ENCODE results near the gene INAFM1. TPM values are rescaled to one million over a fixed set of nuclear protein-coding genes. Genes with fewer than 3 reads are reported as not detected.
"Not testable (repeated sequence)": the region's sequence is repeated elsewhere in the genome, so short reads cannot be mapped to it uniquely, and the experiment has no call there.

The INAFM1 gene
- total RNA-seq, 1 donor from 2014 or later, result 1.2 TPM

GRCh38 chr19:47240996-47241918 lies 33.4 kb upstream of the INAFM1 start:
- DNase-seq (ENCODE audit: low spot score), result peak; percentile 81

- no peak for DNase-seq (ENCODE audit: low spot score)
Measured at GRCh38 chr19:47241919-47242577, 32.6 kb upstream of the INAFM1 start.

GRCh38 chr19:47243364-47243775 lies 31.3 kb upstream of the INAFM1 start:
- peak; percentile 43 for DNase-seq (ENCODE audit: low spot score)

GRCh38 chr19:47243776-47244547 lies 30.7 kb upstream of the INAFM1 start:
- peak; percentile 97 for DNase-seq (ENCODE audit: low spot score)

GRCh38 chr19:47247308-47247990 lies 27.2 kb upstream of the INAFM1 start:
- no peak for DNase-seq (ENCODE audit: low spot score)

GRCh38 chr19:47253016-47253415 lies 21.7 kb upstream of the INAFM1 start:
- not testable (repeated sequence) for DNase-seq (ENCODE audit: low spot score)

GRCh38 chr19:47253467-47253881 lies 21.2 kb upstream of the INAFM1 start:
- DNase-seq (ENCODE audit: low spot score), result no peak

- DNase-seq (ENCODE audit: low spot score), result no peak
Measured at GRCh38 chr19:47253970-47254369, 20.7 kb upstream of the INAFM1 start.

GRCh38 chr19:47255879-47256692 lies 18.6 kb upstream of the INAFM1 start, which contains the start of gene CCDC9:
CCDC9 (plus strand) TSS chr19:47256525; CDS start chr19:47258401, 1,876 bp downstream.
- peak; percentile 98 for DNase-seq (ENCODE audit: low spot score)

GRCh38 chr19:47256693-47257410 lies 17.8 kb upstream of the INAFM1 start:
- DNase-seq (ENCODE audit: low spot score), result peak; percentile 100

GRCh38 chr19:47257411-47258169 lies 17.1 kb upstream of the INAFM1 start:
- DNase-seq (ENCODE audit: low spot score), result no peak

- DNase-seq (ENCODE audit: low spot score), result no peak
Measured at GRCh38 chr19:47258434-47258833, 16.3 kb upstream of the INAFM1 start.

- no peak for DNase-seq (ENCODE audit: low spot score)
Measured at GRCh38 chr19:47258895-47259555, 15.7 kb upstream of the INAFM1 start.

- DNase-seq (ENCODE audit: low spot score), result no peak
Measured at GRCh38 chr19:47260476-47260875, 14.2 kb upstream of the INAFM1 start.

- not testable (repeated sequence) for DNase-seq (ENCODE audit: low spot score)
Measured at GRCh38 chr19:47261946-47262793, 12.5 kb upstream of the INAFM1 start.

GRCh38 chr19:47264629-47265028 lies 10.1 kb upstream of the INAFM1 start:
- no peak for DNase-seq (ENCODE audit: low spot score)

GRCh38 chr19:47266401-47266941 lies 8.2 kb upstream of the INAFM1 start:
- no peak for DNase-seq (ENCODE audit: low spot score)
